Vagina (tissue), 2 donors: ENCODE data around the gene MYOF.

Experiments used
- POLR2A ChIP-seq, 2 donors: fragments of 450-650 bp; IDR thresholded peaks; one replicate each; pipeline ENCODE4 v1.6.1; 2017; ENCODE audit warnings: antibody characterized with exemption in 2 of 2, mild to moderate bottlenecking in 2 of 2, moderate library complexity in 2 of 2
- POLR2AphosphoS5 ChIP-seq, 2 donors: sonication (generic); formaldehyde crosslinking; IDR thresholded peaks; one replicate each; pipeline ENCODE4 v1.9.0; 2017; ENCODE audit warnings: antibody characterized with exemption in 2 of 2, mild to moderate bottlenecking in 2 of 2, low read depth in 1 of 2; ENCODE audit not compliant: insufficient read depth in 1 of 2
- TF ChIP-seq, protein P1 (sequence below), 3 experiments: fragments of 450-650 bp in 2 of 3; fragments of 200-600 bp in 1 of 3; sonication (generic) in 1 of 3; IDR thresholded peaks; one replicate each; pipeline ENCODE4 v1.5.1; 2017 to 2019; ENCODE audit warnings: antibody characterized with exemption in 3 of 3, mild to moderate bottlenecking in 2 of 3, moderate library complexity in 2 of 3

DNA sequence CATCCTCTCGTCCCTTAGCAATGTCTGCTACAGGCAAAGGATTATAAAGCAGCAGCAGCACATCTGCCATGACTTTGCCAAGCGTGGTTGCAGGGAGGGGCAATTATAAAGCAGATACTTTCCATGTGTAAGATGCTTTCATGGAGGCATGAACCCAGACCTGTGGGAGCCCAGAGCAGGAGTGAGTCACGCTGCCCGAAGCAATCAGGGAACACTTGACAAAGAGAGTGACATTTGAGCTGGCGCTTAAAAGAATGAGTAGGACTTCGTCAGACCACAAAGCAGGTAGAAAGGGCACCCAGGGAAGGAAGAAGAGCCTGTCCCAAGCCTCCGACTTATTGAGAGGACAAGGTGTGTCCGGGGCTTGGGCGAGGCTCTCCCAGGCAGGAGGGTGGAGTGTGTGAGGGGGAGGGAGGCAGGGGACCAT, 147.2 kb downstream of the MYOF start:
- TF ChIP-seq, protein P1, sequence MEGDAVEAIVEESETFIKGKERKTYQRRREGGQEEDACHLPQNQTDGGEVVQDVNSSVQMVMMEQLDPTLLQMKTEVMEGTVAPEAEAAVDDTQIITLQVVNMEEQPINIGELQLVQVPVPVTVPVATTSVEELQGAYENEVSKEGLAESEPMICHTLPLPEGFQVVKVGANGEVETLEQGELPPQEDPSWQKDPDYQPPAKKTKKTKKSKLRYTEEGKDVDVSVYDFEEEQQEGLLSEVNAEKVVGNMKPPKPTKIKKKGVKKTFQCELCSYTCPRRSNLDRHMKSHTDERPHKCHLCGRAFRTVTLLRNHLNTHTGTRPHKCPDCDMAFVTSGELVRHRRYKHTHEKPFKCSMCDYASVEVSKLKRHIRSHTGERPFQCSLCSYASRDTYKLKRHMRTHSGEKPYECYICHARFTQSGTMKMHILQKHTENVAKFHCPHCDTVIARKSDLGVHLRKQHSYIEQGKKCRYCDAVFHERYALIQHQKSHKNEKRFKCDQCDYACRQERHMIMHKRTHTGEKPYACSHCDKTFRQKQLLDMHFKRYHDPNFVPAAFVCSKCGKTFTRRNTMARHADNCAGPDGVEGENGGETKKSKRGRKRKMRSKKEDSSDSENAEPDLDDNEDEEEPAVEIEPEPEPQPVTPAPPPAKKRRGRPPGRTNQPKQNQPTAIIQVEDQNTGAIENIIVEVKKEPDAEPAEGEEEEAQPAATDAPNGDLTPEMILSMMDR (IDR thresholded peaks at IDR 0.05), result no peak
- no peak for TF ChIP-seq POLR2A (IDR thresholded peaks at IDR 0.05)
- TF ChIP-seq POLR2AphosphoS5 (IDR thresholded peaks at IDR 0.05; ENCODE audit: insufficient read depth in 1 of 2, low read depth in 1 of 2), result no peak
